Amygdala (tissue), 56 donors: Measurements from ENCODE around the gene GOLGA3.
"Not testable (repeated sequence)": the region's sequence is repeated elsewhere in the genome, so short reads cannot be mapped to it uniquely, and the experiment has no call there.

Experiments
- DNase-seq, 56 donors: peaks; one replicate each; lab custom pipeline; 2025; lab: John Stamatoyannopoulos, UW

GOLGA3 gene

GRCh38 chr12:132828706-132829534 lies at the start of gene GOLGA3:
GOLGA3 (minus strand) TSS chr12:132828869; CDS start chr12:132822128, 6,741 bp downstream.
- DNase-seq, result peak; percentile 29 to 95 (median 85)

- DNase-seq, result not testable (repeated sequence)
These were observed 46.0 kb upstream of the GOLGA3 start for GRCh38 chr12:132874620-132875019.

- DNase-seq, result no peak
These were observed 45.5 kb upstream of the GOLGA3 start for GRCh38 chr12:132874175-132874574.

- no peak for DNase-seq
These were observed 45.1 kb upstream of the GOLGA3 start for GRCh38 chr12:132873724-132874123.

GRCh38 chr12:132872975-132873421 lies 44.3 kb upstream of the GOLGA3 start:
- no peak for DNase-seq

- peak in 10 of 56 donors; percentile 7 to 49 (median 18) for DNase-seq
These were observed 43.6 kb upstream of the GOLGA3 start for GRCh38 chr12:132872073-132872855.

GRCh38 chr12:132869551-132869950 lies 40.9 kb upstream of the GOLGA3 start:
- DNase-seq, result no peak

- no peak for DNase-seq
These were observed 37.7 kb upstream of the GOLGA3 start for GRCh38 chr12:132866251-132866828.

- DNase-seq, result no peak
These were observed 32.9 kb upstream of the GOLGA3 start for GRCh38 chr12:132861558-132861957.

GRCh38 chr12:132858718-132859266 lies 30.1 kb upstream of the GOLGA3 start:
- no peak for DNase-seq

GRCh38 chr12:132857019-132857418 lies 28.4 kb upstream of the GOLGA3 start:
- not testable (repeated sequence) for DNase-seq

- no peak for DNase-seq
These were observed 27.9 kb upstream of the GOLGA3 start for GRCh38 chr12:132856581-132856980.

GRCh38 chr12:132855211-132855610 lies 26.5 kb upstream of the GOLGA3 start:
- not testable (repeated sequence) for DNase-seq

- DNase-seq, result no peak
These were observed 24.8 kb upstream of the GOLGA3 start for GRCh38 chr12:132853285-132854092.

GRCh38 chr12:132852496-132852895 lies 23.8 kb upstream of the GOLGA3 start:
- no peak for DNase-seq

GRCh38 chr12:132851465-132851864 lies 22.8 kb upstream of the GOLGA3 start:
- DNase-seq, result no peak

- no peak for DNase-seq
These were observed 21.6 kb upstream of the GOLGA3 start for GRCh38 chr12:132850291-132850690.

- DNase-seq, result no peak
These were observed 19.9 kb upstream of the GOLGA3 start for GRCh38 chr12:132848521-132848920.

GRCh38 chr12:132847363-132848356 lies 19.0 kb upstream of the GOLGA3 start:
- no peak for DNase-seq
